Activated T-helper 9 cell treated with anti-CD3 and anti-CD28 coated beads, Interleukin-2, amount 50 U/mL, for 16 hours (primary cell): Measurements from ENCODE around the gene PTPRT.

Experiments used
- DNase-seq: peaks from one replicate; pipeline ENCODE4 v3.0.0-alpha.2; 2020; ENCODE audit warnings: low read depth

The PTPRT gene

DNA sequence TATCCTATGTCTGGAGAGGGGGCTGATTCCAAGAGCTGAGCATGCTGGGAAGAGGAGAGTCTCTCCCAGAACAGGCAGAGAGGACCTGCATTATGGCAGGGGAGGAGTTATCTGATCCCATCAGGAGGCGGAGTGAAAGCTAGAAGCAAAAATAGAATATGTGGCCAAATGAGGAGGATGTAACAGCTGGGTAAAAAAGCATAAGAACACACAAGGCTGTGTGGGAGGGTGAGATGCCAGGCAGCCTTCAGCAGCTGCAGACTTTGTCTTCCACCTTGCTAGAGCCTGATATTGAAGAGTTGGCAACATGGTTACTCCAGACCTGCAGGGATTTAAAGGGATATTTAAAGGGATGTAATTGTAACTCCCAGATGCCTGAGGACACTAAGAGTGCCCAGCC lies 167.1 kb downstream of the PTPRT start:
- no peak for DNase-seq

DNA sequence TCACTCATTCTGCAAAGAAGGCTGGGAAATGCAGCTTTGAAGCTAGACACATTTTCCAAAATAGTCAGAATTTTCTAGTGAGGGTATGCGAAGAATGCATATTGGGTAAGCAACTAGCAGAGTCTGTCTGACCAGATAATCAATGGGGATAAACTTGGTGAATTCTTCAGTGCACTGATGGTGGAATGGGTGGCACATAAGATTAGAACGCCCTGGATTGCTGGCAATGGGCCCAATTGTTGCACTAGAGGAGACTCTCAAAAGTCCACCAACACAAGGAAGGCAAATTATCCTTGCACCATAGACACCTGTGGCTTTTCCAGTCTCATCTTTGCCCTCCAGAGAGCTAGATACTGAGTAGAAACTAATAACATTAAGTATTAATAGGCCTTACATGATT lies 167.6 kb downstream of the PTPRT start:
- DNase-seq: no peak

DNA sequence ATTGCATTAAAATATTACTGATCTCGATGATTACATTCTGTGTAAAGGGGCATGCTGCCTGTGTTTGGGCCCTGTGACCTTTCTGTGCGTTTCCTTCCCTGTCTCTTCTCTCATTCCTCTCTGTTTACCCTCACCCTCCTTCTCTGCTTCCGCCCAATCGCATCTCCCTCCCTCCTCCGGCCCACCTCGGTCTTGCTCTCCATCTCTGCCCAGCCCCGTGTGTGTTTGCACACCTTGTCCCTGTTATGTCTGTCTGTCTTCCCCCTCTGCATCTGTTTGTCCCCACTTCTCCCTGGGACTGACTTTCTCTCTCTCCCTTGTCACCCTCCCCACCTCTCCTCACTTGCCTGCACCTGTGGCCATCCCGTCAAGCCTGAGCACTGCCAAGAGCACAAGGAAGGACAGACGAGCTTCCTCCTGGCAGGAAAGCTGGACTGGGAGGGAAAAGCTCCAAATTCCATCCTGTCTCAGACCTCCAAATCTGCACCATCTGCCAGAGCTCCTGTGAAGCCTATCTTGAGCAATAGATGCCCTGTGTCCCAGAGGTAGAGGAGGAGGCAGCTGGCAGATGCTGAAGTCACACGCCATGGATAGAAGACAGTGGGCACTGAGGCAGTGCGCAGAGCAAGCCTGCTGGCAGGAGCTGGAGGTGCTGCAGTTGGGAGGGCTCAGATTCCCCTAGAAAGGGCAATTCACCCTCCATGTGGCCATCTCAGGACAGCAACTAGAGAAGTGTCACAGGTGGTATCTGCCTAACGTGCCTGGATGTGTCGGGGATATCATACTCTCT lies 172.3 kb downstream of the PTPRT start:
- no peak for DNase-seq

DNA sequence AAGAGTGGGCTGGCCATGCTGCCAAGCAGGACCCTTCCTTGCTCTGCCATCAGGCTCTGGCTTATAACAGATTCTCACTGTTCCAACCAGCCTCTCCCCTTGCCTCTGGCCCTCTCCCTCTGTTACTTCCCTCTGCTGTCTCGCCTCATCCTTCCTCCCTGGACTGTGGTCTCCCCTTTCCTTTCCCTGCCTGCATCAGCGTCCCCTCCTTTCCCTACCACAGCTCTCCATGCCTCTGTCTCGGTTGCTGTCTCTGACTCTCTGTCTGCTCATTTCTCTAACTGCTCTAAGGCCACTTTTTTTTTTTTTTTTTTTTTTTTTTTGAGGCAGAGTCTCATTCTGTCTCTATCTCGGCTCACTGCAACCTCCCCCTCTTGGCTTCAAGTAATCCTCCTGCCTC lies 173.4 kb downstream of the PTPRT start:
- DNase-seq: no peak

DNA sequence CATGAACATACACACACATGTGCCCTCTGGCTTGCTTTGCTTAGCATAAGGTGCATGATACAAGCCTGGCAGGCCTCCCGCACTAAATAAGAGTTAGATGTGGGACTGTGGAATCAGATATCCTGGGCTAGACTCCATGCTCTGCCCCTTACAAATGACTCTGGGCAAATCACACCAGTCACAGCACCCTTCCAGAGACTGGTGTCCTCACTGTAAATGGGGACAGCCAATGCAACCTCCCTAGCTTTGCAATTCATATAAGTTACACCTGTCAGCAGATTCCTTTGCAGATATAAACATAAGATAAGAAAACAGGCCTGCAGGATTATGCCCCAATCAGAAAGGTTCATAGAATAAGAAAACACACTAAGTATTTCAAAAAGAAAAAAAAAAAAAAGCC lies 174.1 kb downstream of the PTPRT start:
- DNase-seq: no peak

DNA sequence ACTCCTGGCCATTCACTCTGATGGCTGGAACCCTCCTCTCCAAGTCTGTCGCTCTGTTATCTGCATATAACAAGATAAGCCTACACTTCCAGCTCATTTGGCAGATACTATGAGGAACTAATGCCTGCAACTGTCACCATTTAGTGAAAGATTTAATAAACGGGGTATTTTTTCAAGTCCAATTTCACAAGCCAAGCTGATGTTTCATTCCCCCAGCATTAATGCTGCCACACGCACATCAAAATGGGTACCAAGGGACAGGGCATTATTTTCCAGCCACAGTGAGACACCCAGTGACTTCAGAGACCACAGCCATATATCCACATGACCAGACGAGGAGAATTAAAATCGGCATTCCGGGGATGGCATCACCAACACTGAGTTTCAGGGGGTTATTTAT lies 175.5 kb downstream of the PTPRT start:
- no peak for DNase-seq

DNA sequence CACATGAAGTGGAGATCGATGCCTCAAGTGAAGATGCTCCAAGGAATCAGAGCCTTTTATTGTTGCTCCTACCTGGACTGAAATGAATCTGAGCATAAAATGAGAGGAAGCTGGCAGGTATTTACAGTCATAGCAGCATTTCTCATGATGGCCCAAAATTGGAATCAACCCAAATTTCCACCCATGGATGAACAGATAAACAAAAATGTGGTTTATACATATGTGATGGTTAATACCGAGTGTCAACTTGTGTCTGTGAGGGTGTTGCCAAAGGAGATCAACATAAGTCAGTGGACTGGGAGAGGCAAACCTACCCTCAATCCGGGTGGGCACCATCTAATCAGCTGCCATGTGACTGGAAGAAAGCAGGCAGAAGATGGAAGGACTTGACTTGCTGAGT lies 178.2 kb downstream of the PTPRT start:
- no peak for DNase-seq

DNA sequence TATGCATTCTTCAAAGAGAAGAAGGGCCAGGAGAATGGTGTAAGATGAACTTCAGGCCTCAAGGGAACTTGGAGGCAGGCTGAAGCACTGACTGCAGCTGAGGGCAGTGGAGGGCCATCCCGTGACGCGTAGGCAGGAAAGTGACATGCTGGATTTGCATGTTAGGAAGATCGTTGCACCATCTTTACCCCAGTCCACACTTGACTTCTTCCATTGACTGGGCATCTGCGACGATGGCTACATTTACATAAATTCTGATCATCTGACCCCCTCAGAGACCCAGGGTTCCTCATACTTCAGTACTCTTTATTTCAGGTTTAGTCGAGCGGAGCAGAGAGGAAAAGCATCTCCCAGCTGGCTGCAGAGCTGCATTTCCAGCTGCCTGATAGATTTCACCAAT lies 180.2 kb downstream of the PTPRT start:
- no peak for DNase-seq

DNA sequence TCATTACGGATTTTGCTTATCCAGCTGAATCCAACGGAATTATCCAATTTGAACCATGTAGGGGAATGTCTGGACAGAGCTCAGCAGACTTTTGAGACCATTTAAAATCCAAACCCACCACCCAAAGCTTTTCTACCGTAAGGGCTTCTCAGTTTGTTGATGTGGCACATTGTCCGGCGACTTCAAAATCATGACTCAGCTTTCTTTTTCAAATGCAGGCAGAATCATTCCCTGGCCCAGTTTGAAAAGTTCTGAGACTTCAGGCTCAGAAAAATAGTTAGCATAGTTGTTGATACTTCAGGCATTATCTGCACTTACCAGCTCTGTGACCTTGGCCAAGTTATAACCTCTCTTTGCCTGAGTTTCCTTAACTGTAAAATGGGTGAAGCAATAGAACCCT lies 182.2 kb downstream of the PTPRT start:
- DNase-seq: no peak

DNA sequence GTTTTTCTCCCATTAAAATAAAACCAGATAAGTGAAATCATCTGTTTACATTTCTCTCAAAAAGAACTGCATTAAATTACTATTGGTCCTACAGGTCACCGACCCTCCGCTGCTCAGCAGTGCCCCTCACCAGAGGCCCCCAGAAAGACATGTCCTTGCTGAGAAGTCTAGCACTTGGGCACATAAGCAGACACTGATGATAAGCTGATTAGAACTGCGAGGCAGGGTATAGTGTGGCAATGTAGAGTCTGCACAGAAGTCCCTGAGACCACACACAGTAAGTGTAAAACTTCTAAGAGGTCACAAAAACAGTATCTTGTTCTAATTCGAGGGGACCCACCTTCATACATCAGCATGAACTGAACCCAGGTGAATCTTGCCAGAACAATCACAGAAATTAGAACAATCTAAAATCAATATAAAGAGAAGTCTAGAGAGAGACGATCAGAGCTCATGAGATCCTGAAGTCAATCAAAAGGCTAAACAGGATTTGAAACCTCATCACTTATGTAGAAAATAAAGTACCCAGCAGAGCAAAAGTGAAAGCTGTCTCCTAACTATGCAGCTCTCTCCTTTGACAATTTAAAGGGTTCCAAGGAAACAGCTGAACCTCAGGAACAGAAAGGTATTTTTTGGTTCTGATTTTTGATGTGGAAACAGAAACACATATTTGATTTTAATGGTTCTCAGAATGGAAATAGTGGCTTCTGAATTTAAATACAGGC lies 182.9 kb downstream of the PTPRT start:
- DNase-seq: no peak

DNA sequence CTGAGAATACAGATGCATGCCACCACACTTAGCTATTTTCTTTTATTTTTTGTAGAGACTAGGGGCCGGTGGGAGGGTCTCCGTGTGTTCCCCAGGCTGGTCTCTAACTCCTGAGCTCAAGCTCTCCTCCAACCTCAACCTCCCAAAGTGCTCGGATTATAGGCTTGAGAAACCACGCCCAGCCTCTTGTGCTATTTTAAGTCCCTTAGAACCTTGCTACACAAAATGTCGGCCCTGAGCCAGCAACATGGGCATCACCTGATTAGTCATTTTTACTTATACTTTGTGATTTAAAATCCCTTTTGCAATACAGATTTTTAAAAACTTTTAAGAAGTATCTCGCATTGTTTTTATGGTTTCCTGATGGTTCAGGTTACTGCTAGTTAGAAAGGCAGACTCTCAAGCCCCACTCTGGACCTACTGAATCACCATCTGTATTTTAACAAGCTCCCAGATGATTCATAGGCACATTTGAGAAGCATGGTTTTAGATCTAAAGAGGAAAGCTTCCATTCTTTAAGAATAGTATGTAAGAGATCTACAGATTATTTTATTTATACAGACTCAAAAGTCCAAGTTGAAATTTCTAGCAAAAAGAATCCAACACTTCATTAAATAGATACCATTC lies 186.3 kb downstream of the PTPRT start:
- DNase-seq: no peak

DNA sequence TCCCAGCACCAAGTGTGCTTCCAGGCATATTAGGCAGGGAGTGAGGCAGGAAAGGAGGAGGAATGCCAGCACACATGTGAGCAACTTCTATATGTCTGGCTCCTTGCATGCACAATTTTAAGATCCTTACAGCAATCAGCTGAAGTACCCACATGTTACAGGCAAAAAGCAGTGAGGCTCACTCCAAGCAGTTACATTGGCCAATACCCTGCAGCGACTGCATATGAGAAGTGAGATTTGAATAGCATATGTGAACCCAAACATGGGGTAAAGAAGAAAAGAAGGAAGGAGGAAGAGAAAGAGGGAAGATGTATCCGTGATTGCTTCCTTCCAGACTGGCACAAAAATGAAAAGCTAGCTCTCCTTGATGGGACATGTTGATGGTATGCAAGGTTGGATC lies 193.6 kb downstream of the PTPRT start:
- no peak for DNase-seq

DNA sequence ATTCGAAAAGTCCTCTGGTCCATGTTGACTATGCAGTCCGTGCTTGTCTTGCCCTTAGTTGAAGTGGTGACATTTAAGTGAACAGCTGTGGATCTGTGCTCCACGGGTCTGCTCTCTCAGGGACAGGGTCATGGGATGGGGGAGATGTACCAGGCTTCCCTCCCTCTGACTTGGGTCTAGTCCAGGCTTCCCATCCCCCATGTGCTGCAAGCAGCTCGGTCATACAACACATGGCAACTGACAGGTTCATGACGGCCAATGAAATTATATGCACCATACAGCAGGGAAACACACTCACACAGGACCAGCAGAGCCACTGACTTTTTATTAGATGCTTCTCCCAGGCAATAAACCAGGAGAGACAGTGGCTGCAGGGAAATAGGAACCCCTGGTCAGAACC lies 201.4 kb downstream of the PTPRT start:
- DNase-seq: no peak

DNA sequence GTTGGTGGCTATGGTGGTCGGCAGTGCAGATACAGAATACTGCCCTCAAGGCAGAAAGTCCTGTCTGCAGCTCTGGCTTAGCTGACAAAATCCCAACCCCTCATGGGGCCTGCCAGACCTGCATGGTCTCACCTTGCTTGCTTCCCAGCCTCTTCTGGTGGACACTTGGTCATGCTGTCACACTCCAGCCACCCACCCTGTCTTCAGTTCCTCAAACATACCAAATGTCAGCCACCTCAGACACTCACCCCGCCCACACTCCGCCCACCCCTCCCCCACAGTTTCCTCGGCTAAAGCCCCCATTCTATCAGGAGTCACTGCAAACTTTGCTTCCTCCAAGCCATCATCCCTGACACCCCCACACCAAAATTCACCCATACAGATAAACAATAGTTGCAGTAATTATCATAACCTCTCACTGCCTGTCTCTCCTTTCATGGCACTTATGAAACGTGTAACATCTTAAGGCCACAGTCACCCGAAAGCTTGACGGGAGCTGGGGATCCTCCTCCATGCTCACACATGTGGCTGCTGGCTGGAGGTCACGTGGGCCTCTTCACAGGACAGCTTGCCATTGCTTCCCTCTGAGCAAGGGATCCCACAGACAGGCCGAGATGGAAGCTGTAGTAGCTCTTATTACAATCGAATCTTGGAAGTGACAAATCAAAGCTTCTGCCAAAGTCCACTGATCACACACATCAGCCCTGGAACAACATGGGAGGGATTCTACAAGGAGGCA lies 202.2 kb downstream of the PTPRT start:
- no peak for DNase-seq

DNA sequence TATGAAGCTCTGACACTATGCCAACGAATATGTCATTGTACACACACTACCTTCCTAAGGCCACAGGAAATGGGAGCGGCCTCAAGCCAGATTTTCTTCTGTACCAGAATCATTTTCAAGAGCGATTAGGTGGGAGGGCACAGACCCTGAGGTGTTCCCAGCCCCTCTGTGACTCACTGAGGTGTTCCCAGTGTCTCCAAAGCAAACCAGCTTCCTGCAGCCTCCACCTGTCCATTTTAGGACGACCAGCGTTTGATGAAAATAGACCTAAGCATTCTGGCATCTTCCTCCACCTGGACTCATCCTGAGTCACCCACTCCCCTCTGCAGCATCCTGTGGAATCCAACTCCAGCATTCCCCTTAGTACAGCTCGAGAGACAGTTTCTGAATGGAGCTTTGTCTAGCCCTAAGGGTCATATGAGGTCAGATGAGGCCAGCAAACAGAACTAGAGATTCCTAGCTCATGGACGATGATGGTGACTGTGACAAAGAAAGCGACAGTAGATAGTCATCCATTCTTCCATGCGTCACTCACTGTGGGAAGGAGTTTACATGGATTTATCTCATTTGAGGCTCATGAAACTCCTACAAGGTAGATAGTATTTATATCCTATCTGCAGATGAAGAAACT lies 203.4 kb downstream of the PTPRT start:
- DNase-seq: no peak

DNA sequence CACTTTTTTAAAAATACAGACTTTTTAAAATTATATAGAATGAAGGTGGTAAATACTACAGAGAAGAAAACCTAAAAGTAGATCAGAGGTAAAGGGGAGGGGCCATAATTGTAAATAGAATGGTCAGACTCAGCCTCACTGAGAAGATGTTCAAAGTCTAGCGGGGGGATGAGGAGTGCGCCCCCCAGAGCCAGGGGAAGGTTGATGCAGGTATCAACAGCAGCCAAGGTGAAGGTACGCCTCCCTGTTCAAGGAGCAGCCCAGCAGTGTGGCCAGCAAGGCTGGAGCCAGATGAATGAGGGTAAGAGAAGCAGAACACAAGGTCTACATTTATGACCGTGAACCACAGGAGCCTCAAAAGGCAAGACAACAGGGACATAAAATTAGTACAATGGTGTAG lies 204.1 kb downstream of the PTPRT start:
- DNase-seq: no peak

DNA sequence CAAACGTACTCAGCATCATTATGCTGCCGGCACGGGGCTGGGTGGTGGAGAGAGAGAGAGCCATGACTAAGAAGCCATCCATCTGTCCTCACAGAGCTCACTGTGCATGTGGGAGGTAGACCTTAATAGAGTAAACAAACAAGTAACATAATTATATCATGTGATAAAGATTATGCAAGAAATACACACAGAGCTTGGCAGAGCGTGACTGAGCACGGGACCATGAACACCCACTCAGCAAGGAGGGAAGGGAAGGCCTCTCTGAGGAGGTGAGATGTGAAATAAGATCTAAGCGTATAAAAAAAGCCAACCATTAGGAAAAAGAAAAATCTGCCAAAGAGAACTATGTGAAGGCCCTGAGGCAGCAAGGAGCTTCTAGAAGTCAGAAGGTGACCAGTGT lies 207.5 kb downstream of the PTPRT start:
- no peak for DNase-seq

DNA sequence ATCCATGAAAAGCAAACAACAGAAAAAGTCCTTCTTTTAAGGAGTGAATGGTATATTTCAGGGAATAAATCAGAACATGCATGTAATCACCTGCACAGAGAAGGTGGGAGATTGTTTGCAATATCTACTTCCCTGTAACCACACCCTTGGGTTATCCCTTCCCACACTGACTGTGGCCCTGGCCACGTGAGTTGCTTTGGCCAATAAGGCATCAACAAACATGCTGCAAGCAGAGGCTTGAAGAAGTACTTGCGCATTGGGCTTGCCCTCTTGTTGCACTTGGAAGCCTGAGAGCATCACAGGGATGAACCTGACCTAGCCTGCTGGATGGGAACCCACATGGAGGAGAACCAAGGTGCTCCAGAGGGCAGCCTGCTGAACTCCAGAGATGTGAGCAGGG lies 208.5 kb downstream of the PTPRT start:
- no peak for DNase-seq

DNA sequence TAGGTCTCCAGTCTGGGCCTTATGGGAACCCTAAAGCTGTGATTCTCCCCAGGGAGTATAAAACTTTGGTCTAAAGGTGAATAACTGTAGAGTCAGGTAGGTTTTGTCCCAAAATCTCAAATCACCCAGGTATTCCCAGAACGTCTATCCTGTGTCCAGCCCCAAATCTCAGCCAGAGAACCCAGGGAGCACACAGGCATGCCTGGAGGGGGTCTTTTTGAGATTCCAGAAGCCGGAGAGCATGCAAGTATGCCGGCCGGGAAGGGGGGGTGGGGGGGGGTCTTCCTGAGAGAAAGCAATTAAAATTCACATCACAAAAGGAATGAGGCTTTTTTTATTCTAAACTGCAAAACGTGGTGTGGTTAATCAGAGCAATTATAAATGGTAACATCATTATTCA lies 210.0 kb downstream of the PTPRT start:
- DNase-seq: no peak

DNA sequence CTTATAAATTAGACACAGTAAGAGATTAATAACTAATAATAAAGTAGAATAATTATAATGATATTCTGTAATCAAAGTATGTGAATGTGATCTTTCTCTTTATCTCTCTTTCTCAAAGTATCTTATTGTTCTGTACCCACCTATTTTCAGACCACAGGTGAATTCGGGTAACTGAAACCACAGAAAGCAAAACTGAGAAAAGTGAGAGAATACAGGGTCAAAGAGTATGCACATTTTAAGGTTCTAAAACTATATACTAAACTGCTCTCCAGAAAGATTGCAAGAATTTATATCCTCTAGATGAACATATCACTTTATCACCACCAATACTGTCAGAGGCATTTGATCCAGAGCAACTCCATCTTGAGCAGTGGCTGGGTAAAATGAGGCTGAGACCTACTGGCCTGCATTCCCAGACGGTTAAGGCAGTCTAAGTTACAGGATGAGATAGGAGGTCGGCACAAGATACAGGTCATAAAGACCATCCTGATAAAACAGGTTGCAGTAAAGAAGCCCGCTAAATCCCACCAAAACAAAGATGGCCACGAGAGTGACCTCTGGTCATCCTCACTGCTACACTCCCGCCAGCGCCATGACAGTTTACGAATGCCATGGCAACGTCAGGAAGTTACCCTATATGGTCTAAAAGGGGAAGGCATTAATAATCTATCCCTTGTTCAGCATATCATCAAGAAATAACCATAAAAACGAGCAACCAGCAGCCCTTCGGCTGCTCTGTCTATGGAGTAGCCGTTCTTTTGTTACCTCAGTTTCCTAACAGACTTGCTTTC lies 211.3 kb downstream of the PTPRT start:
- DNase-seq: no peak

DNA sequence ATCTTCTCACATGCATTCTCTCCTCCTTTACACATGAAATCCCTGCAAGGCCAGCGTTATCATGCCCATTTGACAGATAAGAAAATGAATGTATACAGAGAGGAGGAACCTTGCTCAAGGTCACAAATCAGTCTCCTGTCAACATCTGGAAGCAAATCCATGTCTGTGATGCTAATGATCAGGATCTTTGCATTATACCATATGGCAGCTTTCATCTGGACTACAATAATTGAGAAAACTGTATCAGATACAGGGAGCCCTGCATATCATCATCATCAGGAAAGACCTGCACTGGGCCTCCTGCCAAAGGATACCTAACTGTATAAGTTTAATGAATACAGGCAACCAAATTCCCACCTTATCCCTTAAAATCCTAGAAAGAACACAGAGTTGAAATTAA lies 213.7 kb downstream of the PTPRT start:
- no peak for DNase-seq
